ENCODE results near the gene MYADML2. TPM values are rescaled to one million over a fixed set of nuclear protein-coding genes. Genes with fewer than 3 reads are reported as not detected.

The MYADML2 gene
- total and polyA plus RNA-seq, 10 of the 15 experiments (the other 5 are each of a cell fraction or from before 2014, with no cell fraction given), result not detected

GRCh38 chr17:81964081-81964849 is 17.2 kb upstream of the MYADML2 start:
- FAIRE-seq, result no peak
- H3K9ac ChIP-seq (ENCODE audit: control insufficient read depth, insufficient read depth, low read length), result no peak overlapping the region
- intact Hi-C loops (cut with micrococcal nuclease; ENCODE audit: unreplicated experiment) (no loop called here), in situ Hi-C loops (cut with MboI) (no loop called here)
- ChIA-PET RAD21 (ENCODE audit: unreplicated experiment) (interaction anchor here (1.2 to 2.0 kb wide), 2 partner anchors 56 to 57 kb away, joined by 3 to 4 read pairs; no protein-coding TSS in a partner anchor), SMC1A (ENCODE audit: uncharacterized antibody, unreplicated experiment) (no interaction called here), CTCF (interaction anchor here (0.9 kb wide), 1 partner anchor 59 kb away, joined by 5 read pairs; the partner anchor contains the start of genes CENPX and LRRC45), POLR2A (interaction anchor here (0.7 kb wide), 1 partner anchor 257 kb away, joined by 3 read pairs; no protein-coding TSS in a partner anchor)
- DNase-seq (ENCODE audit: low read depth, low spot score), result no peak
- H3K36me3 ChIP-seq (ENCODE audit: control insufficient read depth in 2 of 2, insufficient read depth in 2 of 2, low read length in 1 of 2), result no peaks in the 10 kb centered on the region
- H3K79me2 ChIP-seq (ENCODE audit: control insufficient read depth, insufficient read depth, low read length), result no peaks in the 10 kb centered on the region
- H2AFZ ChIP-seq (ENCODE audit: control insufficient read depth, low read depth, low read length), result no peak overlapping the region
- TF ChIP-seq GABPA (IDR thresholded peaks at IDR 0.05; ENCODE audit: low read depth), result no peak
- TF ChIP-seq STAT3 (IDR thresholded peaks at IDR 0.05; ENCODE audit: low read depth, low read length), result no peak
- TF ChIP-seq BCL11A (IDR thresholded peaks at IDR 0.05; ENCODE audit: low read depth, low read length), result no peak
- no peak for TF ChIP-seq CBFB (IDR thresholded peaks at IDR 0.05; ENCODE audit: low read depth)
- no peak for TF ChIP-seq FOXK2 (IDR thresholded peaks at IDR 0.05)
- TF ChIP-seq PML (IDR thresholded peaks at IDR 0.05; ENCODE audit: low read length), result no peak
- TF ChIP-seq SRF (IDR thresholded peaks at IDR 0.05; ENCODE audit: low read depth in 2 of 2, low read length in 2 of 2), result no peak
- no peak for TF ChIP-seq MEF2A (IDR thresholded peaks at IDR 0.05; ENCODE audit: insufficient read depth, low read depth, low read length)
- TF ChIP-seq ZNF384 (IDR thresholded peaks at IDR 0.05; ENCODE audit: borderline replicate concordance, low read depth, low read length), result no peak
- no peak for TF ChIP-seq BMI1 (IDR thresholded peaks at IDR 0.05; ENCODE audit: borderline replicate concordance)
- TF ChIP-seq ZNF274 (IDR thresholded peaks at IDR 0.05; ENCODE audit: insufficient read depth, insufficient read length), result no peak
- no peak for TF ChIP-seq PAX8 (IDR thresholded peaks at IDR 0.05)
- no peak for TF ChIP-seq NFIC (IDR thresholded peaks at IDR 0.05; ENCODE audit: low read depth, low read length)
- no peak overlapping the region for H3K27ac ChIP-seq (ENCODE audit: control insufficient read depth, insufficient read depth)
- no peaks in the 10 kb centered on the region for H3K9me3 ChIP-seq (replicated peaks; ENCODE audit: control insufficient read depth, insufficient read depth, low read length)
- 26% methylated on average over 17 of the region's 22 CpGs for WGBS (ENCODE audit: insufficient coverage, insufficient replicate concordance, low lambda C conversion rate, missing lambda C conversion rate)
- peaks cover 7 to 15% of the 10 kb centered on the region in 2 experiments for H3K27me3 ChIP-seq (replicated peaks in 1 of 2; ENCODE audit: control insufficient read depth in 2 of 2, insufficient read depth in 2 of 2, low read length in 1 of 2)
- no peak for ATAC-seq
- H3K4me2 ChIP-seq (ENCODE audit: control insufficient read depth, insufficient read depth), result no peak overlapping the region
- no peak overlapping the region for H3K4me3 ChIP-seq
- BruUV-seq (replicated peaks), result no TSS peak
- H3K4me1 ChIP-seq (ENCODE audit: control insufficient read depth, insufficient read depth, low read length), result peaks cover 18% of the 10 kb centered on the region
- no peaks in the 10 kb centered on the region for H4K20me1 ChIP-seq (ENCODE audit: control insufficient read depth, insufficient read depth)

All from GM12878 (cell line).